H1 (cell line): ENCODE data around the gene TRAPPC8. TPM values are rescaled to one million over a fixed set of nuclear protein-coding genes. Genes with fewer than 3 reads are reported as not detected.

Source experiments
- CTCF ChIA-PET: fragments of 300-600 bp; sonication (Branson Sonifier 250); formaldehyde crosslinking; loops from one replicate; lab custom pipeline; 2021; ENCODE audit not compliant: partially characterized antibody; lab: Charles Lee
- POLR2A ChIA-PET: fragments of 300-600 bp; sonication (Branson Sonifier 250); formaldehyde crosslinking; loops from one replicate; lab custom pipeline; 2021; ENCODE audit warnings: inconsistent platforms; ENCODE audit not compliant: partially characterized antibody; lab: Charles Lee
- DNase-seq, 2 experiments: peaks; one replicate each; pipeline versions ENCODE4 v3.0.0 to v3.0.0-alpha.2; 2010 to 2022; ENCODE audit warnings: low spot score in 2 of 2, low read depth in 1 of 2, mixed read lengths in 1 of 2
- FAIRE-seq: peaks from 2 replicates; lab custom pipeline; 2011; peaks lifted over from hg19 to GRCh38; lab: Jason Lieb, UNC
- H2AFZ ChIP-seq: 2 replicates; pipeline ENCODE4 v1.8.1; 2012; ENCODE audit warnings: low read length, inconsistent platforms
- H2AK5ac ChIP-seq: 2 replicates; pipeline ENCODE4 v1.6.1; 2013; ENCODE audit warnings: low read depth, low read length
- H2BK120ac ChIP-seq: replicated peaks from 2 replicates; pipeline ENCODE3; 2013; ENCODE audit warnings: low read depth, low read length, inconsistent platforms
- H2BK12ac ChIP-seq: 2 replicates; pipeline ENCODE4 v1.6.1; 2013; ENCODE audit warnings: low read depth, low read length
- H2BK15ac ChIP-seq: 2 replicates; pipeline ENCODE4 v1.6.1; 2013; ENCODE audit warnings: low read length
- H2BK20ac ChIP-seq: 2 replicates; pipeline ENCODE4 v1.6.1; 2013; ENCODE audit warnings: low read length
- H2BK5ac ChIP-seq: 2 replicates; pipeline ENCODE4 v1.6.1; 2013; ENCODE audit warnings: low read depth, low read length
- H3K14ac ChIP-seq: 2 replicates; pipeline ENCODE4 v1.6.1; 2013; ENCODE audit warnings: inconsistent platforms; ENCODE audit not compliant: insufficient read length
- H3K18ac ChIP-seq: 2 replicates; pipeline ENCODE4 v1.6.1; 2013; ENCODE audit warnings: low read length; ENCODE audit errors: extremely low read depth
- H3K23ac ChIP-seq: 2 replicates; pipeline ENCODE4 v1.6.1; 2013; ENCODE audit warnings: inconsistent platforms; ENCODE audit not compliant: insufficient read length
- H3K23me2 ChIP-seq: 2 replicates; pipeline ENCODE4 v1.6.1; 2013; ENCODE audit warnings: low read depth, low read length
- H3K27ac ChIP-seq: 2 replicates; pipeline ENCODE4 v1.6.1; 2011; ENCODE audit warnings: low read depth, low read length, inconsistent platforms
- H3K27me3 ChIP-seq, 4 experiments: replicated peaks in 1 of 4; 1 replicate in 1 of 4; 2 replicates in 3 of 4; pipeline versions ENCODE4 v1.6.1 to v1.8.1; 2011 to 2013; ENCODE audit warnings: low read length in 3 of 4, mild to moderate bottlenecking in 3 of 4, inconsistent platforms in 2 of 4, mixed read lengths in 2 of 4, moderate library complexity in 1 of 4; ENCODE audit not compliant: control insufficient read depth in 3 of 4, insufficient read depth in 3 of 4; ENCODE audit errors: extremely low read depth in 1 of 4
- H3K36me3 ChIP-seq, 4 experiments: 2 replicates each; pipeline versions ENCODE4 v1.6.1 to v1.8.1; 2011 to 2013; ENCODE audit warnings: mild to moderate bottlenecking in 4 of 4, low read length in 3 of 4, moderate library complexity in 2 of 4, control low read depth in 1 of 4, inconsistent platforms in 1 of 4; ENCODE audit not compliant: insufficient read depth in 4 of 4, control insufficient read depth in 2 of 4
- H3K4ac ChIP-seq: replicated peaks from 2 replicates; pipeline ENCODE3; 2013; ENCODE audit warnings: low read length, low read depth, mixed read lengths, inconsistent platforms; ENCODE audit not compliant: insufficient read length
- H3K4me1 ChIP-seq, 4 experiments: replicated peaks in 1 of 4; 1 replicate in 1 of 4; 2 replicates in 3 of 4; pipeline versions ENCODE4 v1.6.1 to v1.8.1; 2011 to 2013; ENCODE audit warnings: low read length in 3 of 4, inconsistent platforms in 2 of 4, mixed read lengths in 1 of 4; ENCODE audit not compliant: insufficient read depth in 4 of 4, control insufficient read depth in 3 of 4
- H3K4me2 ChIP-seq, 2 experiments: 2 replicates each; pipeline versions ENCODE4 v1.6.1 to v1.8.1; 2011 to 2013; ENCODE audit warnings: low read depth in 2 of 2, low read length in 2 of 2, control low read depth in 1 of 2, inconsistent platforms in 1 of 2, mild to moderate bottlenecking in 1 of 2; ENCODE audit not compliant: insufficient read depth in 1 of 2
- H3K4me3 ChIP-seq, 4 experiments: fragments of 200-600, 300-600 bp in 1 of 4; sonication (generic), shearing (Covaris generic), sonication (Bioruptor Twin) in 1 of 4; 2 replicates each; pipeline versions ENCODE4 v1.5.1 to v1.8.1; 2011 to 2016; ENCODE audit warnings: low read length in 4 of 4, low read depth in 3 of 4, control low read depth in 2 of 4, inconsistent platforms in 2 of 4, mild to moderate bottlenecking in 2 of 4, mixed read lengths in 1 of 4, moderate library complexity in 1 of 4; ENCODE audit not compliant: insufficient read depth in 2 of 4; ENCODE audit errors: extremely low read depth in 1 of 4
- H3K56ac ChIP-seq: replicated peaks from 2 replicates; pipeline ENCODE3; 2013; ENCODE audit warnings: low read depth, mild to moderate bottlenecking, mixed read lengths, low read length, inconsistent platforms; ENCODE audit not compliant: insufficient read length
- H3K79me1 ChIP-seq: 2 replicates; pipeline ENCODE4 v1.6.1; 2013; ENCODE audit warnings: low read depth, low read length, control low read depth
- H3K79me2 ChIP-seq, 2 experiments: 2 replicates each; pipeline versions ENCODE4 v1.6.1 to v1.8.1; 2012 to 2013; ENCODE audit warnings: low read length in 2 of 2, mild to moderate bottlenecking in 2 of 2, inconsistent platforms in 1 of 2; ENCODE audit not compliant: insufficient read depth in 2 of 2, control insufficient read depth in 1 of 2
- H3K9ac ChIP-seq, 4 experiments: replicated peaks in 1 of 4; 1 replicate in 1 of 4; 2 replicates in 3 of 4; pipeline versions ENCODE4 v1.6.1 to v1.8.1; 2011 to 2013; ENCODE audit warnings: low read depth in 3 of 4, low read length in 3 of 4, control low read depth in 2 of 4, mild to moderate bottlenecking in 2 of 4, moderate library complexity in 2 of 4, inconsistent platforms in 1 of 4; ENCODE audit errors: extremely low read depth in 1 of 4
- H3K9me3 ChIP-seq, 2 experiments: 2 replicates each; pipeline versions ENCODE4 v1.6.1 to v1.8.1; 2012 to 2013; ENCODE audit warnings: mild to moderate bottlenecking in 2 of 2, moderate library complexity in 2 of 2, control low read depth in 1 of 2, inconsistent platforms in 1 of 2, low read depth in 1 of 2, low read length in 1 of 2, mixed read lengths in 1 of 2; ENCODE audit not compliant: insufficient read depth in 2 of 2
- H4K20me1 ChIP-seq, 2 experiments: replicated peaks in 1 of 2; 2 replicates each; pipeline versions ENCODE3 to v1.8.1; 2011 to 2013; ENCODE audit warnings: inconsistent platforms in 2 of 2, low read length in 2 of 2, mild to moderate bottlenecking in 1 of 2; ENCODE audit not compliant: insufficient read depth in 2 of 2, control insufficient read depth in 1 of 2
- H4K5ac ChIP-seq: 2 replicates; pipeline ENCODE4 v1.6.1; 2013; ENCODE audit warnings: low read length, low read depth, mixed read lengths, inconsistent platforms; ENCODE audit not compliant: insufficient read length
- H4K8ac ChIP-seq: 2 replicates; pipeline ENCODE4 v1.8.0; 2013; ENCODE audit warnings: mild to moderate bottlenecking, moderate library complexity, low read length, inconsistent platforms; ENCODE audit not compliant: insufficient read depth; ENCODE audit errors: extremely low read depth
- H4K91ac ChIP-seq: replicated peaks from 2 replicates; pipeline ENCODE3; 2013; ENCODE audit warnings: low read length, mixed read lengths, inconsistent platforms; ENCODE audit not compliant: insufficient read length
- CBX5 ChIP-seq: fragments of 300-800, 300-1000 bp; sonication (generic); IDR thresholded peaks from 2 replicates; pipeline ENCODE4 v1.7.1; 2016; ENCODE audit warnings: antibody characterized with exemption, low read length, low read depth
- JUND ChIP-seq: IDR thresholded peaks from 2 replicates; pipeline ENCODE4 v1.6.1; 2011; ENCODE audit warnings: mild to moderate bottlenecking, improper control_type of control experiment, low read length
- POLR2AphosphoS5 ChIP-seq: IDR thresholded peaks from 2 replicates; pipeline ENCODE4 v1.6.1; 2011; ENCODE audit warnings: low read depth, low read length
- RFX5 ChIP-seq: IDR thresholded peaks from 2 replicates; pipeline ENCODE4 v1.6.1; 2011; ENCODE audit warnings: low read depth, low read length, improper control_type of control experiment, borderline replicate concordance
- RNF2 ChIP-seq: fragments of 200-900, 300-1000 bp; sonication (generic); IDR thresholded peaks from 2 replicates; pipeline ENCODE4 v1.7.1; 2016; ENCODE audit warnings: borderline replicate concordance, low read depth, mild to moderate bottlenecking, antibody characterized with exemption, low read length; ENCODE audit not compliant: poor library complexity, severe bottlenecking; ENCODE audit errors: missing control alignments
- RXRA ChIP-seq: IDR thresholded peaks from 2 replicates; pipeline ENCODE4 v1.6.1; 2011; ENCODE audit warnings: low read depth, mild to moderate bottlenecking, low read length, moderate library complexity; ENCODE audit not compliant: insufficient read depth
- SIX5 ChIP-seq: IDR thresholded peaks from 2 replicates; pipeline ENCODE4 v1.6.1; 2011; ENCODE audit warnings: mild to moderate bottlenecking, low read depth, low read length
- SP4 ChIP-seq: IDR thresholded peaks from 2 replicates; pipeline ENCODE4 v1.6.1; 2012; ENCODE audit warnings: low read length, inconsistent platforms
- WGBS, 2 experiments: shearing (Covaris generic) in 1 of 2; methylation state at CpG; one replicate each; pipeline versions ENCODE4 v1.1.6 to v1.1.7; 2013 to 2015; ENCODE audit warnings: low lambda C conversion rate in 2 of 2, mixed read lengths in 2 of 2, inconsistent platforms in 1 of 2, low coverage in 1 of 2, missing lambda C conversion rate in 1 of 2; ENCODE audit not compliant: insufficient replicate concordance in 2 of 2, insufficient coverage in 1 of 2, insufficient read length in 1 of 2; ENCODE audit errors: extremely low coverage in 1 of 2, missing lambda C conversion rate in 1 of 2; 5-methylcytosine and 5-hydroxymethylcytosine counted together
- polyA plus RNA-seq, 7 experiments: library from polyadenylated mRNA; depleted of rRNA in 3 of 7; stranded (reverse) in 5 of 7; unstranded in 2 of 7; fragments of >200 nt in 5 of 7; fragments of 200-250 nt in 2 of 7; gene quantifications; 1 replicate in 5 of 7; 2 replicates in 1 of 7; 4 replicates in 1 of 7; pipeline versions ENCODE4 v1.2.1 to v1.2.3, GENCODE V29; 2011 to 2013; ENCODE audit warnings: missing spikeins in 2 of 7, mixed read lengths in 2 of 7
- total RNA-seq: library from RNA; stranded (reverse); fragmentation: NEBNext Ultra II Directional; extraction: Animal tissue kit (Norgen Biotek cat#: 25700); gene quantifications from 2 replicates; pipeline ENCODE4 v1.2.1, GENCODE V29; 2021

TRAPPC8 gene
- total and polyA plus RNA-seq, 2 of the 8 experiments (the other 6 are each of a cell fraction or from before 2014, with no cell fraction given): 43.6 to 56.5 TPM

- Histone ChIP-seq H3K18ac (no peak overlapping the region), H3K4ac (no peak overlapping the region), H4K20me1 (no peaks in the 10 kb centered on the region), H2BK5ac (no peak overlapping the region), H3K27me3 (no peaks in the 10 kb centered on the region; a peak in 1 of 7 replicates), H3K36me3 (no peaks in the 10 kb centered on the region), H3K56ac (no peak overlapping the region), H2BK15ac (no peak overlapping the region), H3K23ac (no peak overlapping the region), H2BK120ac (no peak overlapping the region), H3K79me1 (no peaks in the 10 kb centered on the region), H2BK12ac (no peak overlapping the region), H3K4me3 (no peak overlapping the region), H4K8ac (no peak overlapping the region), H2AK5ac (no peak overlapping the region), H3K79me2 (no peaks in the 10 kb centered on the region), H3K4me2 (no peak overlapping the region), H3K14ac (no peak overlapping the region), H3K4me1 (no peaks in the 10 kb centered on the region), H2AFZ (no peak overlapping the region), H3K9me3 (no peaks in the 10 kb centered on the region), H4K91ac (no peak overlapping the region), H3K27ac (no peak overlapping the region), H3K23me2 (no peaks in the 10 kb centered on the region), H2BK20ac (no peak overlapping the region), H3K9ac (no peak overlapping the region), H4K5ac (no peak overlapping the region)
- TF ChIP-seq POLR2AphosphoS5 (no peak), RNF2 (no peak), SP4 (no peak), RFX5 (no peak), JUND (no peak), CBX5 (no peak), SIX5 (no peak), RXRA (no peak)
- FAIRE-seq (no peak), DNase-seq (no peak)
- ChIA-PET CTCF (interaction anchor here (1.0 to 1.2 kb wide), 2 partner anchors 28 to 51 kb away, joined by 3 to 5 read pairs; no protein-coding TSS in a partner anchor), POLR2A (interaction anchor here (1.1 to 1.5 kb wide), 2 partner anchors 9 to 19 kb away, joined by 3 to 4 read pairs; no protein-coding TSS in a partner anchor)
- 95% methylated on average over 2 of the region's 2 CpGs; no CpG with 5 or more reads in 1 of the 2 experiments for WGBS, 2 experiments
Observed at GRCh38 chr18:31792580-31792911, 150.4 kb downstream of the TRAPPC8 start.
